Measurements from ENCODE around the gene GSK3B. TPM values are rescaled to one million over a fixed set of nuclear protein-coding genes. Genes with fewer than 3 reads are reported as not detected.

Gene GSK3B
- total and polyA plus RNA-seq, 2 experiments from 2014 or later: 29.0 to 45.3 TPM

DNA sequence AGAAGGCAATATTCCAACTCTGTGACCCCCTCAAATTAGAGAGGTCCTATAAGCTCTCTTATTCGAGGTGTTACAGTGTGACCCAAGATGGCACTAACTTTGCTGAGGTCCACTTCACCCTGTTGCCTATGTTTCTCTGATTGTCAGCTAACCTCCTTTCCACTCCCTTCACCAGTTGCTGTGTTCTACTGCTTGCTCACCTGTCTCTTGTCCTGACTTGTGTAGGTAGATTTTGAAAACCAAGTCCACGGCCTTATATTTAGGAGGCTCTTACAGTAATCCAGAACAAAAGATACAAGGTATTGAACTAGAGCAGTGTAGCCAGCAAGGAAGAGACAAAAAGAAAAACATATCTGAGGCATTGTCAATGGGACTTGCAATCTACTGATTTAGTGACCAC is 20.1 kb upstream of the GSK3B start:
- H3F3A ChIP-seq (replicated peaks; ENCODE audit: low read depth): no peaks in the 10 kb centered on the region
- no peak overlapping the region for H2AFZ ChIP-seq
- no peak overlapping the region for H3K4me3 Mint-ChIP-seq
- H3K4me3 ChIP-seq: no peak overlapping the region
- H3K27ac Mint-ChIP-seq: no peak overlapping the region
- H3K9me2 ChIP-seq (ENCODE audit: insufficient read depth): no peaks in the 10 kb centered on the region
- H3K9me3 Mint-ChIP-seq: peaks cover 10% of the 10 kb centered on the region
- TF ChIP-seq STAT1 (IDR thresholded peaks at IDR 0.05; ENCODE audit: unreplicated experiment) (no peak), NANOG (IDR thresholded peaks at IDR 0.05; ENCODE audit: borderline replicate concordance) (no peak), ZNF114 (CRISPR knock-in tag; IDR thresholded peaks at IDR 0.05) (no peak), ZNF331 (CRISPR knock-in tag; IDR thresholded peaks at IDR 0.05; ENCODE audit: low read depth) (no peak)
- TF ChIP-seq, protein P1, sequence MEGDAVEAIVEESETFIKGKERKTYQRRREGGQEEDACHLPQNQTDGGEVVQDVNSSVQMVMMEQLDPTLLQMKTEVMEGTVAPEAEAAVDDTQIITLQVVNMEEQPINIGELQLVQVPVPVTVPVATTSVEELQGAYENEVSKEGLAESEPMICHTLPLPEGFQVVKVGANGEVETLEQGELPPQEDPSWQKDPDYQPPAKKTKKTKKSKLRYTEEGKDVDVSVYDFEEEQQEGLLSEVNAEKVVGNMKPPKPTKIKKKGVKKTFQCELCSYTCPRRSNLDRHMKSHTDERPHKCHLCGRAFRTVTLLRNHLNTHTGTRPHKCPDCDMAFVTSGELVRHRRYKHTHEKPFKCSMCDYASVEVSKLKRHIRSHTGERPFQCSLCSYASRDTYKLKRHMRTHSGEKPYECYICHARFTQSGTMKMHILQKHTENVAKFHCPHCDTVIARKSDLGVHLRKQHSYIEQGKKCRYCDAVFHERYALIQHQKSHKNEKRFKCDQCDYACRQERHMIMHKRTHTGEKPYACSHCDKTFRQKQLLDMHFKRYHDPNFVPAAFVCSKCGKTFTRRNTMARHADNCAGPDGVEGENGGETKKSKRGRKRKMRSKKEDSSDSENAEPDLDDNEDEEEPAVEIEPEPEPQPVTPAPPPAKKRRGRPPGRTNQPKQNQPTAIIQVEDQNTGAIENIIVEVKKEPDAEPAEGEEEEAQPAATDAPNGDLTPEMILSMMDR (conservative IDR thresholded peaks at IDR 0.05; ENCODE audit: low read depth in 2 of 2): no peak
- peaks cover 5% of the 10 kb centered on the region; the same call in 2 of the 3 replicates for H3K36me3 Mint-ChIP-seq (ENCODE audit: low read depth)
- H3K27ac ChIP-seq (ENCODE audit: low read depth): no peak overlapping the region
- H3K27me3 Mint-ChIP-seq (ENCODE audit: insufficient read depth, low read depth, poor library complexity): peaks cover 1% of the 10 kb centered on the region
- H3K36me3 ChIP-seq (ENCODE audit: insufficient read depth): no peaks in the 10 kb centered on the region
- H3K4me1 Mint-ChIP-seq: peaks cover 2% of the 10 kb centered on the region; the same call in 1 of the 3 replicates
- DNase-seq (ENCODE audit: low spot score) (no peak), ATAC-seq (no peak)
- H3K4me2 ChIP-seq: no peak overlapping the region
- H3K79me2 ChIP-seq (replicated peaks; ENCODE audit: insufficient read depth): no peaks in the 10 kb centered on the region
- no peaks in the 10 kb centered on the region for H4K20me1 ChIP-seq (replicated peaks; ENCODE audit: insufficient read depth)
- H3K4me1 ChIP-seq (ENCODE audit: insufficient read depth): no peaks in the 10 kb centered on the region
- no peaks in the 10 kb centered on the region for H3K27me3 ChIP-seq (ENCODE audit: insufficient read depth)

DNA sequence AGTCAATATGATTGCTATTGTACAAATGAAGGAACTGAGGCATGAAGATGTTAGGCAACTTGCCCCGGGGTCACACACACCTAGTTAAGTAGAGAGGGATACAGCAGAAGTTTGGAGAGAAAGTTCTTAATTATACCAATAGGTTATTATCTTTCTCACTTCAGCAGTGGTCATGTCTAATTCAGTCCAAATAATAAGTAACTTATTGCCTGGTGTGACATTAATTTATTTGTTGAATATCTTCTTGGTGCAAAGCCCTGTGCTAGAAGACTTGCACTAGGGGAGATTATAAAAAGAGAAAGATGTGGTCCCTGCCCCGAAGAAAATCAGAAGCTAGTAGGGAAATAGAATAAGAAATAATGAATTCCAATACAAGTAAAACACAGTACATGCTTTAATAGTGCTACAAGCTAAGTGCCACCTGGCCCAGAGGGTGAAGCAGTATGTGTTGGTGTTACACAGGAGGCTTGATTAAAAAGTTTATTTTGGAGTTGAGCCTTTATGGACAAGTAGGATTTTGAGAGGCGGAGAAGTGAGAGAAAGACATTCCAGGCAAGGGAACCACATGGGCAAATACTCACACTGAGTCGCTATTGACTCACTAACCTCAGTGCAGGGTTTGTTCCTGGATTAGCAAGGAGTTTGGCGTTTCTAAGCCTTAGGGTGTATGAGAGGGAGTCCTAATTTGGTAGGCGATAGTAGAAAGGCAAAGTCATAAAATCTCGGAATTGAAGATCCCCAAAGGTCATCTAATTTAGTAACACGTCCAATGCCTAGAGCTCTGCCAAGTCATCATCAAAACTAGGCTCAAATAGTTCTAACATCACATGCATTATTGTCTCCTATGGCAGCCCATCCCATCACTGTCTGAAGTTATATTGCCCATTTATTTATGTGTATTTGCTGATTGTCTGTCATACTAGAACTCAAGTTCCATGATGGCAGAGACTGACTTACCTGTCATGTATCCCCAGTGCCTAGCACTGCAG is 19.2 kb upstream of the GSK3B start:
- H3K9me3 Mint-ChIP-seq: peaks cover 10% of the 10 kb centered on the region
- TF ChIP-seq, protein P2, sequence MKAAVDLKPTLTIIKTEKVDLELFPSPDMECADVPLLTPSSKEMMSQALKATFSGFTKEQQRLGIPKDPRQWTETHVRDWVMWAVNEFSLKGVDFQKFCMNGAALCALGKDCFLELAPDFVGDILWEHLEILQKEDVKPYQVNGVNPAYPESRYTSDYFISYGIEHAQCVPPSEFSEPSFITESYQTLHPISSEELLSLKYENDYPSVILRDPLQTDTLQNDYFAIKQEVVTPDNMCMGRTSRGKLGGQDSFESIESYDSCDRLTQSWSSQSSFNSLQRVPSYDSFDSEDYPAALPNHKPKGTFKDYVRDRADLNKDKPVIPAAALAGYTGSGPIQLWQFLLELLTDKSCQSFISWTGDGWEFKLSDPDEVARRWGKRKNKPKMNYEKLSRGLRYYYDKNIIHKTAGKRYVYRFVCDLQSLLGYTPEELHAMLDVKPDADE (IDR thresholded peaks at IDR 0.05): no peak
- DNase-seq (ENCODE audit: low spot score) (no peak), ATAC-seq (no peak)
- Histone ChIP-seq H2AFZ (no peak overlapping the region), H3K4me1 (ENCODE audit: insufficient read depth) (no peaks in the 10 kb centered on the region), H3F3A (replicated peaks; ENCODE audit: low read depth) (no peaks in the 10 kb centered on the region), H3K4me3 (no peak overlapping the region), H3K79me2 (replicated peaks; ENCODE audit: insufficient read depth) (no peaks in the 10 kb centered on the region), H3K27ac (ENCODE audit: low read depth) (no peak overlapping the region), H4K20me1 (replicated peaks; ENCODE audit: insufficient read depth) (no peaks in the 10 kb centered on the region), H3K27me3 (ENCODE audit: insufficient read depth) (no peaks in the 10 kb centered on the region), H3K9me2 (ENCODE audit: insufficient read depth) (no peaks in the 10 kb centered on the region), H3K4me2 (no peak overlapping the region), H3K36me3 (ENCODE audit: insufficient read depth) (no peaks in the 10 kb centered on the region)
- peaks cover 1% of the 10 kb centered on the region for H3K27me3 Mint-ChIP-seq (ENCODE audit: insufficient read depth, low read depth, poor library complexity)
- H3K4me3 Mint-ChIP-seq: no peak overlapping the region
- no peak overlapping the region for H3K27ac Mint-ChIP-seq
- H3K4me1 Mint-ChIP-seq: peaks cover 2% of the 10 kb centered on the region; the same call in 1 of the 3 replicates
- H3K36me3 Mint-ChIP-seq (ENCODE audit: low read depth): peaks cover 5% of the 10 kb centered on the region; the same call in 2 of the 3 replicates

Data from GM23338 (cell line).